Esophagus squamous epithelium (tissue), 4 donors: ENCODE data around the gene DCHS1.

Source experiments
- CTCF ChIP-seq, 6 experiments: fragments of 450-650 bp in 4 of 6; fragments of 200-600 bp in 2 of 6; sonication (generic) in 2 of 6; IDR thresholded peaks; one replicate each; pipeline ENCODE4 v1.5.1; 2016 to 2019; ENCODE audit warnings: antibody characterized with exemption in 6 of 6, mild to moderate bottlenecking in 4 of 6, moderate library complexity in 4 of 6
- POLR2A ChIP-seq, 4 donors: fragments of 450-650 bp; IDR thresholded peaks; one replicate each; pipeline ENCODE4 v1.6.1; 2017; ENCODE audit warnings: antibody characterized with exemption in 4 of 4, mild to moderate bottlenecking in 4 of 4, moderate library complexity in 3 of 4

- no peak for TF ChIP-seq CTCF (IDR thresholded peaks at IDR 0.05)
- TF ChIP-seq POLR2A (IDR thresholded peaks at IDR 0.05) = no peak
Observed at GRCh38 chr11:6640985-6641701, 14.5 kb downstream of the DCHS1 start.
